ENCODE measurements around the gene TMEM185A.
"Not testable (repeated sequence)": the region's sequence is repeated elsewhere in the genome, so short reads cannot be mapped to it uniquely, and the experiment has no call there.

The TMEM185A gene

GRCh38 chrX:149619662-149620061, 11.9 kb downstream of the TMEM185A start:
- DNase-seq (ENCODE audit: low read depth), result not testable (repeated sequence)

GRCh38 chrX:149618871-149619270, 12.7 kb downstream of the TMEM185A start:
- no peak for DNase-seq (ENCODE audit: low read depth)

GRCh38 chrX:149611623-149612175, 19.9 kb downstream of the TMEM185A start:
- no peak for DNase-seq (ENCODE audit: low read depth)

- no peak for DNase-seq (ENCODE audit: low read depth)
These were observed 21.1 kb downstream of the TMEM185A start for GRCh38 chrX:149610511-149610910.

- DNase-seq (ENCODE audit: low read depth), result no peak
These were observed 23.9 kb downstream of the TMEM185A start for GRCh38 chrX:149607699-149608098.

GRCh38 chrX:149605248-149605885, 26.2 kb downstream of the TMEM185A start:
- DNase-seq (ENCODE audit: low read depth), result not testable (repeated sequence)

- not testable (repeated sequence) for DNase-seq (ENCODE audit: low read depth)
These were observed 33.0 kb downstream of the TMEM185A start for GRCh38 chrX:149598603-149599002.

GRCh38 chrX:149595943-149596342, 35.6 kb downstream of the TMEM185A start:
- not testable (repeated sequence) for DNase-seq (ENCODE audit: low read depth)

GRCh38 chrX:149595214-149595613, 36.4 kb downstream of the TMEM185A start, which contains the start of gene HSFX2:
TSS of gene HSFX2 (minus strand) at chrX:149595314. CDS start at chrX:149594700, 614 bp downstream.
- DNase-seq (ENCODE audit: low read depth), result not testable (repeated sequence)

- DNase-seq (ENCODE audit: low read depth), result not testable (repeated sequence)
These were observed 40.6 kb downstream of the TMEM185A start for GRCh38 chrX:149590993-149591392.

GRCh38 chrX:149587359-149587758, 44.2 kb downstream of the TMEM185A start, which contains the start of gene MAGEA9B:
TSS of gene MAGEA9B (minus strand) at chrX:149587459. CDS start at chrX:149583179, 4,280 bp downstream.
- not testable (repeated sequence) for DNase-seq (ENCODE audit: low read depth)

- not testable (repeated sequence) for DNase-seq (ENCODE audit: low read depth)
These were observed 46.0 kb downstream of the TMEM185A start for GRCh38 chrX:149585631-149586030.

GRCh38 chrX:149573456-149573855, 58.1 kb downstream of the TMEM185A start:
- DNase-seq (ENCODE audit: low read depth), result not testable (repeated sequence)

- DNase-seq (ENCODE audit: low read depth), result no peak
These were observed 58.8 kb downstream of the TMEM185A start for GRCh38 chrX:149572743-149573142.

- no peak for DNase-seq (ENCODE audit: low read depth)
These were observed 59.8 kb downstream of the TMEM185A start for GRCh38 chrX:149571770-149572169.

- DNase-seq (ENCODE audit: low read depth), result no peak
These were observed 60.9 kb downstream of the TMEM185A start for GRCh38 chrX:149570668-149571067.

GRCh38 chrX:149569770-149570169, 61.8 kb downstream of the TMEM185A start:
- no peak for DNase-seq (ENCODE audit: low read depth)

- no peak for DNase-seq (ENCODE audit: low read depth)
These were observed 62.8 kb downstream of the TMEM185A start for GRCh38 chrX:149568701-149569296.

GRCh38 chrX:149567621-149568417, 63.8 kb downstream of the TMEM185A start:
- no peak for DNase-seq (ENCODE audit: low read depth)

GRCh38 chrX:149563359-149563758, 68.2 kb downstream of the TMEM185A start:
- no peak for DNase-seq (ENCODE audit: low read depth)

GRCh38 chrX:149555251-149555650, 76.3 kb downstream of the TMEM185A start:
- not testable (repeated sequence) for DNase-seq (ENCODE audit: low read depth)

GRCh38 chrX:149551939-149552248, 79.7 kb downstream of the TMEM185A start:
- not testable (repeated sequence) for DNase-seq (ENCODE audit: low read depth)

All from HS-5 (cell line).